GM12865 (cell line): ENCODE data around the gene CRLF3.

ENCODE experiments used
- DNase-seq: peaks from one replicate; pipeline ENCODE4 v3.0.0; 2010; ENCODE audit warnings: low read depth
- H3K4me3 ChIP-seq: 2 replicates; pipeline ENCODE4 v1.5.1; 2011; ENCODE audit warnings: mild to moderate bottlenecking, low read depth, low read length, control low read depth
- TF ChIP-seq, protein P1 (sequence below): IDR thresholded peaks from 2 replicates; pipeline ENCODE4 v1.5.1; 2011; ENCODE audit warnings: low read length, control low read depth, low read depth, inconsistent platforms; ENCODE audit not compliant: insufficient read depth; ENCODE audit errors: missing control alignments

CRLF3 gene

DNA sequence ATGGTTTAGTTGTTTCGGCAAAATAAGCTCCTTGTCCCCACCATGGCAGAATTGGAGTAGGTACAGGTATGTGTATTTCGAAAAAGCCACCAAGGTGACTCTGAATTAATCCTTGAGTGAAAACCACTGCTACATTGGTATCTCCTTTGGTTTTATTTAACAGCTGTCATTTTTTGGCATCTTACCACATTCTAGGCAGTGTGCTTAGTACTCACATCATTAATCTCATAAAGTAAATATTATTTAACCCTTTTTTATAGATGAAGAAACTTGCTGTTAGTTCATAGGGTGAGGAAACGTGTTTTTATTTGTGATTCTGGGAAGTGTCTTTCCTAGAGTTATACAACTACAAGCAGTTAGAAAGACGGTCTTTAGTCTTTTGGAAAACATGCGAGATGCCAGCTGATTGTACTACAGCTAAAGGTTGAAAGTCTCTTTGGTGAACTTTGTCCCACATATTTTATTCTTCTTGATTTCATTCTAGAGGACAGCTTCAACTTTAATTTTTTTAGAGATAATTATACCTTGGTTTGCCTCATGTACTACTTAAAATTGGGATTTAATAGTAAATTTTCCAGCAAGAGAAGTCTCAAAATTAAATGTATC is 13.8 kb upstream of the CRLF3 start:
- TF ChIP-seq, protein P1, sequence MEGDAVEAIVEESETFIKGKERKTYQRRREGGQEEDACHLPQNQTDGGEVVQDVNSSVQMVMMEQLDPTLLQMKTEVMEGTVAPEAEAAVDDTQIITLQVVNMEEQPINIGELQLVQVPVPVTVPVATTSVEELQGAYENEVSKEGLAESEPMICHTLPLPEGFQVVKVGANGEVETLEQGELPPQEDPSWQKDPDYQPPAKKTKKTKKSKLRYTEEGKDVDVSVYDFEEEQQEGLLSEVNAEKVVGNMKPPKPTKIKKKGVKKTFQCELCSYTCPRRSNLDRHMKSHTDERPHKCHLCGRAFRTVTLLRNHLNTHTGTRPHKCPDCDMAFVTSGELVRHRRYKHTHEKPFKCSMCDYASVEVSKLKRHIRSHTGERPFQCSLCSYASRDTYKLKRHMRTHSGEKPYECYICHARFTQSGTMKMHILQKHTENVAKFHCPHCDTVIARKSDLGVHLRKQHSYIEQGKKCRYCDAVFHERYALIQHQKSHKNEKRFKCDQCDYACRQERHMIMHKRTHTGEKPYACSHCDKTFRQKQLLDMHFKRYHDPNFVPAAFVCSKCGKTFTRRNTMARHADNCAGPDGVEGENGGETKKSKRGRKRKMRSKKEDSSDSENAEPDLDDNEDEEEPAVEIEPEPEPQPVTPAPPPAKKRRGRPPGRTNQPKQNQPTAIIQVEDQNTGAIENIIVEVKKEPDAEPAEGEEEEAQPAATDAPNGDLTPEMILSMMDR, result no peak
- DNase-seq, result no peak
- no peak overlapping the region for H3K4me3 ChIP-seq

DNA sequence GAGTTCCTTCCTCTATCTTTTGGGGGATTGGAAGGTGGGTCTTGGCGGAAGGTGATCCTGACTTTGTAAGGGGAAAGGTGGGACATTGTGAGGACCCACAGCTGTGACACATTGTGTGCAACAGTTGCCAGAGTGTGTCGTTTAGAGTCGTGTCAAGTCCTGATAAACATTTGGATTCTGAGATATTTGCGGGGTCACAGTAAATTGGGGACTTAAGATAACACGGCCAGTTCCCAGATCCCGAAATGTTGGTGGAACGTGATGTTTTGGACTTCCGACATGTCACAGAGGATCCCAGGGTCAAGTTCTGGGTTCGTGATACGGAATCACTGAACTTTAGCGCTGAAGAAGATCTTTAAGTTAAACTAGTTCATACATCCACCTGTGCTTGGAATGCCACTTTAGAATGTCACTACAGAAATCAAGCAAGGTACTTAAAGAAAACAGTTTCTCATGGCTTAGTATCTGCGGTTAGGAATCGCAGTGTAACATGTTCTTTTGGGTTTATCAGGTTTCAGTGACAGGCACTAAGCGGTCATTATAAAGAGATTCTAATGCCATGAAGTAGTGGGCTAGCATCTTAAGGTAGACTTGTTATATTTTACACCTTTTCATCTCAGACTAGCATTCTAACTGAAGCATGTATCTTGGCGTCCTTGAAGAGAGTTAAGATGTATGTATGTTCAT is 8.1 kb upstream of the CRLF3 start:
- peak overlapping the region; percentile 93 for H3K4me3 ChIP-seq
- DNase-seq, result peak; percentile 22
- TF ChIP-seq, protein P1, result no peak

DNA sequence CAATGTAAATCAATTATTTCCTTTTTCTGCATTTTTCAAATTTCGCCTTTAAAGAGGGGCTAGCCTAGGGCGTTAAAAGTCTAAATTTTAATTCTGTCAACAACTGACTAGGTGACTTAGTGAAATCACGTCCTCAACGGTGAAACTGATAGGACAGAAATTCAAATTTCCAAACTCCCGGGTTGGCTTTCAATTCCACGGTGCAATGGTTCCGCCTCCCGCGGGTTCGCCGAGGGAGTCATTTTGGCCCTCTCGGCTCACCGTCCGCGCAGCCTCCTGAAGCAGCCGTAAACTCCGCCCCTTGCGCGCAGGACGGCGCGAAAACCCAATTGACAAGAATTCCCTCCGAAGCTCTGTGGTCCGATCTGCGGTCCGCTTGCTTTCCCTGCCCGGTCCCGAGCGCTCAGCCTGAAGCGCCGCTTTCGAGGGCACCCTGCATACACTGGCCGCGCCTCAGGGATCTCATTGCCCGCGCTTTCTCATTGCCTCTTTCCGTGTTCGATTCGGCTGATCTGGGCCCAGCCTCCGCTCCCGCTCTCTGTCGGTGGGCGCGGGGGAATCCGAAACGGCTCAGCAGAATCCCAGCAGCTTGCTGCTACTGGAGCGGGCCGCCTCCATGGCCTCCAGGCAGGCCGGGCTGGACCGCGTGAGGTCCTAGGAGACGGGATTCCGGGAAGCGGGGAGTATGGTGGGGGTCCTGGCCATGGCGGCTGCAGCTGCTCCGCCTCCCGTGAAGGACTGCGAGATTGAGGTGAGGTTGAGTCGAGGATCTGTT is 7.4 kb upstream of the CRLF3 start, which contains the start of gene ATAD5:
Gene ATAD5, plus strand, starts transcription at position 304 of the 775 bp plus-strand sequence. Its CDS starts 382 bp downstream, at position 686.
- peak; percentile 94 for DNase-seq
- H3K4me3 ChIP-seq, result peak within 1 kb of the TSS; percentile 93
- TF ChIP-seq, protein P1, result no peak

DNA sequence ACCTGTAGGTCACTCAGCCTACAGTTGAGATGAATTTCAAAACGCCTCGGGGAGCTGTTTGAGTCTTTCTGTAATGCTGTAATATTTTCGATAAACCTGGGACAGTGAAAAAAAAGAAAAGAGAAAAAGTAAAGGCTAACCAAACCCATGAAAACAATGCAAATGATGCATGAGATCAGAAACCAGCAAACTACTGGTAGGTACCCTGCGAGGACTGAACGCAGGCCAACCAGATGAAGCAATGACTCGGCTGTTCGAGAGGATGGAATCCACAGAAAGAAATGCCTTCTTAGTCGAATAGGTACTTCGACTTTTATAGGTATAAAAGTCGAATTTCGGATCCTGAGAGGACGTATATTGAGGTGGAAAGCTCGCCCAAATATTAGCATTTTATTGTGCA is 6.8 kb upstream of the CRLF3 start:
- TF ChIP-seq, protein P1, result no peak
- H3K4me3 ChIP-seq, result peak overlapping the region; percentile 93
- DNase-seq, result peak; percentile 54

DNA sequence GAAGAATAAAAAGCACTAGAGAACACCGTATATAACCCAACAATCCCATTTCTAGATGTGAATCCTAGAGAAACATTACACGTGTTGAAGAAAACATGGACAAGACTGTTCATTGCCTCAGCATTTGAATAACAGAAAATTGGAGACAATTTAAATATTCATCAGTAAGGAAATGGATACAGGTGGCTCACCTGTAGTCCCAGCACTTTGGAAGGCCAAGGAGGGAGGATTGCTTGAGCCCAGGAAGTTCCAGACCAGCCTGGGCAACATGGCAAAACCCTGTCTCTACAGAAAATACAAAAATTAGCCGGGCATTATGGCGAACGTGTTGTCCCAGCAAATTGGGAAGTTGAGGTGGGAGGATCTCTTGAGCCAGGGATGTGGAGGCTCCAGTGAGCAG is 4.5 kb upstream of the CRLF3 start:
- TF ChIP-seq, protein P1, result no peak
- no peak overlapping the region for H3K4me3 ChIP-seq
- DNase-seq, result no peak

DNA sequence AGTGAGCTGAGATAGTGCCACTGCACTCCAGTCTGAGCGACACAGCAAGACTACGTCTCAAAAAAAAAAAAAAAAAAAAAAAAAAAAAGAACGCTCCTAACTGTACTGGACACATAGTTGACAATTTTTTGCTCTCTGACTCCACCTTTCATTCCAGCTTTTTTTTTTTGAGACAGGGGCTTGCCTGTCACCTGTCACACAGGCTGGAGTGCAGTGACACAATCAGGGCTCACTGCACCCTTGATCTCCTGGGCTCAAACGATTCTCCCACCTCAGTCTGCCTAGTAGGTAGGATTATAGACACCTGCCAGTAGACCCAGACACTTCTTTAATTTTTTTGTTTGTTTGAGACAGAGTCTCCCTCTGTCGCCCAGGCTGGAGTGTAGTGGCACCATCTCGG is 2.6 kb upstream of the CRLF3 start:
- DNase-seq, result no peak
- TF ChIP-seq, protein P1, result no peak
- H3K4me3 ChIP-seq, result no peak overlapping the region
